CMK (cell line): ENCODE results near the gene AZU1.
"Not testable (repeated sequence)": the region's sequence is repeated elsewhere in the genome, so short reads cannot be mapped to it uniquely, and the experiment has no call there.

Source experiments
- DNase-seq: peaks from one replicate; pipeline ENCODE4 v3.0.0-alpha.2; 2010; ENCODE audit warnings: low read depth

The AZU1 gene

GRCh38 chr19:873561-874041 is 46.0 kb downstream of the AZU1 start:
- DNase-seq, result no peak

DNA sequence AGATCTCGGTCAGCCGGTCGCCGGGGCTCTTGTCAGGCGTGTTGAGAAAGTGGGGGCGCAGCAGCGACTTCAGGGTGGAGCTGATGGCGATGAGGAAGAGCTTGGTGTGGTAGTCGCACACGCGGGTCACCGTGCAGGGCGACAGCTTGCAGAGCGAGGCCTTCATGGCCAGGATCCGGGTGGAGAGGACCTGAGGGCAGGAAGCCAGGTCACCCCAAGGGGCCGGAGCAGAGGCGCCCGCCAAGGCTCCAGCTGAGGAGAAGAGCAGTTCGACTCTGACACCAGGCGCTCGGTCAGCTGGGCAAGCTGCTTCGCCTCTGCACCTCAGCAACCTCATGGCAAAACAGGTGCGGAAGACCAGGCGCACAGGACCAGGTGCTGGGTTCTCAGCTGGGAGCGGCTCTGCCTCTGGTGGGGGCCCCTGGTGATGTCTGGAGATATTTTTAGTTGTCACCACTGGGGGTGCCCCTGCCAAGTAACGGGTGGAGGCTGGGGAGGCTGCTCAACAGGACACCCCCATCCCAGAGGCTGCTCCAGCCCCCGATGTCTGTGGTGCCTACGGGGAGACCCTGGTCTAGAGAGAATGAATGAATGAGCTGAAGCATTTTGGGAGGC is 47.7 kb downstream of the AZU1 start:
- DNase-seq, result no peak

- DNase-seq, result no peak
Measured at GRCh38 chr19:876089-876488, 48.5 kb downstream of the AZU1 start.

GRCh38 chr19:876780-877314 is 49.2 kb downstream of the AZU1 start:
- no peak for DNase-seq

DNA sequence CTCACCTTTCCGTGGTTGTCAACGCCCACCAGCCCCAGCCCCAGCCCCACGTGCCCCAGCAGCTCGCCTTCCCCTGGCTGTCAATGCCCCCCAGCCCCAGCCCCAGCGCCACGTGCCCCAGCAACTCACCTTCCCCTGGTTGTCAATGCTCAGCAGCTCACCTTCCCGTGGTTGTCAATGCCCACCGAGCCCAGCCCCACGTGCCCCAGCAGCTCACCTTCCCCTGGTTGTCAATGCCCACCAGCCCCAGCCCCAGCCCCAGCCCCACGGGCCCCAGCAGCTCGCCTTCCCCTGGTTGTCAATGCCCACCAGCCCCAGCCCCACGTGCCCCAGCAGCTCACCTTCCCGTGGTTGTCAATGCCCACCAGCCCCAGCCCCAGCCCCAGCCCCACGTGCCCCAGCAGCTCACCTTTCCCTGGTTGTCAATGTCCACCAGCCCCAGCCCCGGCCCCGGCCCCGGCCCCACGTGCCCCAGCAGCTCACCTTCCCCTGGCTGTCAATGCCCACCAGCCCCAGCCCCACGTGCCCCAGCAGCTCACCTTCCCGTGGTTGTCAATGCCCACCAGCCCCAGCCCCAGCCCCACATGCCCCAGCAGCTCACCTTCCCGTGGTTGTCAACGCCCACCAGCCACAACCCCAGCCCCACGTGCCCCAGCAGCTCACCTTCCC is 50.5 kb downstream of the AZU1 start:
- not testable (repeated sequence) for DNase-seq

DNA sequence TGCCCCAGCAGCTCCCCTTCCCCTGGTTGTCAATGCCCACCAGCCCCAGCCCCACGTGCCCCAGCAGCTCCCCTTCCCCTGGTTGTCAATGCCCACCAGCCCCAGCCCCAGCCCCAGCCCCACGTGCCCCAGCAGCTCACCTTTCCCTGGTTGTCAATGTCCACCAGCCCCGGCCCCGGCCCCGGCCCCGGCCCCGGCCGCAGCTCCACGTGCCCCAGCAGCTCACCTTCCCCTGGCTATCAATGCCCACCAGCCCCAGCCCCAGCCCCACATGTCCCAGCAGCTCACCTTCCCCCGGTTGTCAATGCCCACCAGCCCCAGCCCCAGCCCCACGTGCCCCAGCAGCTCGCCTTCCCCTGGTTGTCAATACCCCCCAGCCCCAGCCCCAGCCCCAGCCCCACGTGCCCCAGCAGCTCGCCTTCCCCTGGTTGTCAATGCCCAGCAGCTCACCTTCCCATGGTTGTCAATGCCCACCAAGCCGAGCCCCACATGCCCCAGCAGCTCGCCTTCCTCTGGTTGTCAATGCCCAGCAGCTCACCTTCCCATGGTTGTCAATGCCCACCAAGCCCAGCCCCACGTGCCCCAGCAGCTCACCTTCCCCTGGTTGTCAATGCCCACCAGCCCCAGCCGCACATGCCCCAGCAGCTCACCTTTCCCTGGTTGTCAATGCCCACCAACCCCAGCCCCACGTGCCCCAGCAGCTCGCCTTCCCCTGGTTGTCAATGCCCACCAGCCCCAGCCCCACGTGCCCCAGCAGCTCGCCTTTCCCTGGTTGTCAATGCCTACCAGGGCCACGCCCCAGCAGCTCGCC is 51.3 kb downstream of the AZU1 start:
- DNase-seq, result not testable (repeated sequence)

DNA sequence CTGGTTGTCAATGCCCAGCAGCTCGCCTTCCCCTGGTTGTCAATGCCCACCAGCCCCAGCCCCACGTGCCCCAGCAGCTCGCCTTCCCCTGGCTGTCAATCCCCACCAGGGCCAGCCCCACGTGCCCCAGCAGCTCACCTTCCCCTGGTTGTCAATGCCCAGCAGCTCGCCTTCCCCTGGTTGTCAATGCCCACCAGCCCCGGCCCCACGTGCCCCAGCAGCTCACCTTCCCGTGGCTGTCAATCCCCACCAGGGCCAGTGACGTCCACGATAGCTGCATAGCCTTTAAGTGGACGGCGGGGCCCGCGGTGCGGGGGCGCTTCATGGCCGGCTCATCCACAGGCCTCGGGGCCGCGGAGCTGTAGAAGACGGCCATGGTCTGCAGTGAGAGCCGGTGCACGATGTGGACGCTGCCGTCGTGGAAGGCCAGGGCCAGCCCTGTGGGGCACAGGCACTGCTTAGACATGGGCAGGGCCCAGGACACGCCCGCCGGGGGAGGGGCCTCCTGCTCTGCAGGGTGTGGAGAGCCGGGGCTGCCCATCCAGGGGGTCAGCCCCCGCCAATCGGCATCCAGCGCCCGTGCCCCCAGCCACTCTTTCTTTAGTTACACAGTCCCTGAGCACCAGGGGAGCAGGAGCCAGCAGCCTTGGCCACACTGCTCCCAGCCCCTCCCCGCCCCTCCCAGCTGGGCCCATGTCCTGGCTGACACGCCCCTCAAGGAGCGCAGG is 52.2 kb downstream of the AZU1 start:
- DNase-seq, result no peak
